Measurements from ENCODE around the gene GALNT18.

GALNT18 gene

DNA sequence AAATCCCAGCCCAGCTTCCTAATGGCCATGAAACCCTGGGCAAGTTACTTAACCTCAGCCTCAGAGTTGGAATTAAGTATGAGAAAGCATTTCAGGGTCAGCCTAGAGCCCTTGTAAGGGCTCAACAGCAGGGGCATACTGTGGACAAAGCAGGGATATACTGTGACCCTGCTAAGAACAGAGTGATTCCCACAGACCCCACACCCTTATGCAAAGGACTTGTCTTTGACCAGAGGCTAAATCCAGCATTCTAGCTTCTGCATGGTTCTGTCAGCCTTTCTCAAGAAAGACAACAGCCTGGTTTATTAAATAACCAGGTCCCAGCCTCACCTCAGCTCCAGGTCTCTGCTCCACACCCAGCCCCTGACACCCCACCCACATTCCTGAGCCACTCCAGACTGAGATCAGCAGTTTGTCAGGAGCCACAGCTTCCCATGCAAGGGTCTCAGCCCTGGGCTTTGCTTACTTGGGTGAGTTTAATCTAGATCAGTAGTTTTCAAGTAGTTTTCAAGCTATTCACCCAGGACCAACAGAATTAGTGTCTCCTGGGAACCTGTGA, 69.2 kb downstream of the GALNT18 start:
- Mint-ChIP-seq H3K4me3 (no peak overlapping the region), H3K27ac (no peak overlapping the region), H3K36me3 (no peaks in the 10 kb centered on the region), H3K27me3 (no peaks in the 10 kb centered on the region), H3K9me3 (no peaks in the 10 kb centered on the region), H3K4me1 (no peaks in the 10 kb centered on the region)
- ATAC-seq (ENCODE audit: low read depth) (no peak), DNase-seq (ENCODE audit: low spot score in 2 of 2) (no peak)

DNA sequence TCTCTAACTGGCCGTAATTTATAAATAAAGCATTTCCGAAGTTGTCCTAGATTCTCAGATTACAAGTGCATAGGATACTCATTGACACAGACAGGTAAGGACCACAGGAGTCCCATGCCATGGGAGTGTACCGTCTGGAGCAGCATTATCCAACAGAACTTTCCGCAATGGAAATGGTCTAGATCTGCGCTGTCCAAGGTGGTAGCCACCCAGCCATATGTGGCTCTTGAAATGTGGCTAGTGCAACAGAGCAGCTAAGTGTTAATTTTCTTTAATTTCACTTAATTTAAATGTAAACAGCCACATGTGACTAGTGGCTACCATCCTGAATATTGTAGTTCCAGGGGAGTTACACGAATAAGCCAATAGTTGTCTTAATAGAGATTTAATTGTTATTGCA, 71.3 kb downstream of the GALNT18 start:
- Mint-ChIP-seq H3K36me3 (no peaks in the 10 kb centered on the region), H3K27me3 (peaks cover 4% of the 10 kb centered on the region), H3K4me3 (no peak overlapping the region), H3K4me1 (no peaks in the 10 kb centered on the region), H3K9me3 (no peaks in the 10 kb centered on the region), H3K27ac (no peak overlapping the region)
- ATAC-seq (ENCODE audit: low read depth), result no peak
- DNase-seq (ENCODE audit: low spot score in 2 of 2), result no peak

DNA sequence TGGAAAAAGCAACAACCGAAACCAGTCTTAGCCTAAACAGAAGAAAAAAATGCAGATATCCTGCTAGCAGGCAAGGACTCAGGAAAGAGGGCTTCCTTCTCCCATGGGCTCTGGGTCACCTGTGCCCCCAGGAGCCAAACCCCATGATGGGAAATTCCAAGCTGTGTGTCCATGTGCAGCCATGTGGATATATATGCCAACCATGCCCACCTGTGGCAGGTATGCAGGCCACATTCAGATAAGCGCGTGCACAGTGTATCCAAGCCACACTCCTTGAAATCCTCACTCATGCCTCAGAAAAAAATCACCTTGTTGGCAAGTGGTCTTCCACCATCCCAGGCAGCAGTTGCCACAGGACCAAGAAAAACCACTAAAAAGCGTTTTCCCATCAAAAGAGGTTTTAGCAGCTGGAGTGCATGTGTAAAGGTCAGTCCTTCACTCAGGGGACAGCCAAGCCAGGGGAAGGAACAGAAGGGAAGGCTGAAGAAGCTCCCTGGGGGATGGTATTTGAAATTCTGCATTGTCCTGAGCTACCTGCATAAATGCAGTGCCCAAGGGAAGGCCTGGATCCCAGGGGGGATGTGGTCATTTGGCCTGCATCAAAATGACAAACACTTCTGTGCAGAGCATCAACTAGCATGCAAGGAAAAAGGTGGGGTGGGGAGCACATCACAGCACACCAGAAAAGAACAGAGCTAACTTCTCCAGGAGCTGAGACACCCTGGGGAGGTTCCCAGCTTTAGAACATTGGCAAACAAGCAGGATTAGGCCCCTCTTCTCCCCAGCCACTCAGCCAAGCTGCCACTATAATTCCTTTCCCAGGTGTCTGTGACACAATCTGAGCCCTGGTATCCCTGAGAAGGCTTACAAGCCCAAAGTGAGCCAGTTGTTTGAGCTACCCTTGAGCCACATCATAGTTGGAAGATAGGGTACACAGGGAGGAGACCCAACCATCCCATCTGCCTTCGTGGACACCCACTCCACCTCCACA, 76.2 kb downstream of the GALNT18 start:
- peaks cover 4% of the 10 kb centered on the region for H3K27me3 Mint-ChIP-seq
- ATAC-seq (ENCODE audit: low read depth), result no peak
- H3K4me1 Mint-ChIP-seq, result no peaks in the 10 kb centered on the region
- no peak overlapping the region for H3K27ac Mint-ChIP-seq
- no peak for DNase-seq (ENCODE audit: low spot score in 2 of 2)
- no peaks in the 10 kb centered on the region for H3K36me3 Mint-ChIP-seq
- no peak overlapping the region for H3K4me3 Mint-ChIP-seq
- no peaks in the 10 kb centered on the region for H3K9me3 Mint-ChIP-seq

DNA sequence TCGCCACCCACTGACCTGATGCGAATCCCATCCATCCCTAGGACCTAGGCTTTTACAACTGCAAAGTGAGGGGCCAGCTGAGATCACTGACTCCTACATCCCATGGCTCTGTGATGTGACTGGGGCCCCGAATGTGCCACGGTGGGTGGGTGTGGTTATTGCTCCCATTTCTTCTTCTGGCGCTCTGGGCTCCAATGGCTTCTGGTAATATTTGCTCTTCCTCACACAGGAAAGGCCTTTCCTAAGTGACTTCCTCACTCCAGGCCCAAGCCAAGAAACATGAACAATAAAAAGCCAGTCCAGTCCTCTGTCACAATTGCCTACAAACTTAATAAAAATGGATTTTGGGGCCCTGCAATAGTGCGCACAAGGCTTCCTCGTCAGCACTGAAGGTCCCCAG, 78.1 kb downstream of the GALNT18 start:
- no peaks in the 10 kb centered on the region for H3K4me1 Mint-ChIP-seq
- no peaks in the 10 kb centered on the region for H3K9me3 Mint-ChIP-seq
- H3K4me3 Mint-ChIP-seq, result no peak overlapping the region
- H3K36me3 Mint-ChIP-seq, result no peaks in the 10 kb centered on the region
- ATAC-seq (ENCODE audit: low read depth), result no peak
- no peak overlapping the region for H3K27ac Mint-ChIP-seq
- no peak for DNase-seq (ENCODE audit: low spot score in 2 of 2)
- peaks cover 4% of the 10 kb centered on the region for H3K27me3 Mint-ChIP-seq

DNA sequence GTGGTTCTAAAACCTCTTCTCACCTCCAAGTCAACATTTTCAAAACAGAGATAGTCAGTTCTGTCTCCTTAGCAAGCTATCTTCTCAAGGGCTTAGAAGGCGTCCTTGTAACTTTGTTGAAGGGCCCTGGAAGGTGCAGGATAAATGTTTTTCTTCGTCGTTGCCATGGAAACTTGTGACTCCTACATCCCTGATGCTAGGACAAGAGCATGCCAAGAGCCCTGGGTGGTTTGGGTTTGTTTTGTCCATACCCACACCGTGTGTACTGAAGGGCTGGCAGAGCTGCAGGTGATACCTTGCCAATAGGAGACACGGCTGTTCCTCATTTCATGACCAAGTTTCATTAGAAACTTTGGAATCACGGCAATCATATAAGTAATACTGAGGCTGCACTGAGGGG, 81.6 kb downstream of the GALNT18 start:
- Mint-ChIP-seq H3K4me1 (no peaks in the 10 kb centered on the region), H3K4me3 (no peak overlapping the region), H3K27me3 (no peaks in the 10 kb centered on the region), H3K27ac (no peak overlapping the region), H3K9me3 (no peaks in the 10 kb centered on the region), H3K36me3 (no peaks in the 10 kb centered on the region)
- ATAC-seq (ENCODE audit: low read depth) (no peak), DNase-seq (ENCODE audit: low spot score in 2 of 2) (no peak)

DNA sequence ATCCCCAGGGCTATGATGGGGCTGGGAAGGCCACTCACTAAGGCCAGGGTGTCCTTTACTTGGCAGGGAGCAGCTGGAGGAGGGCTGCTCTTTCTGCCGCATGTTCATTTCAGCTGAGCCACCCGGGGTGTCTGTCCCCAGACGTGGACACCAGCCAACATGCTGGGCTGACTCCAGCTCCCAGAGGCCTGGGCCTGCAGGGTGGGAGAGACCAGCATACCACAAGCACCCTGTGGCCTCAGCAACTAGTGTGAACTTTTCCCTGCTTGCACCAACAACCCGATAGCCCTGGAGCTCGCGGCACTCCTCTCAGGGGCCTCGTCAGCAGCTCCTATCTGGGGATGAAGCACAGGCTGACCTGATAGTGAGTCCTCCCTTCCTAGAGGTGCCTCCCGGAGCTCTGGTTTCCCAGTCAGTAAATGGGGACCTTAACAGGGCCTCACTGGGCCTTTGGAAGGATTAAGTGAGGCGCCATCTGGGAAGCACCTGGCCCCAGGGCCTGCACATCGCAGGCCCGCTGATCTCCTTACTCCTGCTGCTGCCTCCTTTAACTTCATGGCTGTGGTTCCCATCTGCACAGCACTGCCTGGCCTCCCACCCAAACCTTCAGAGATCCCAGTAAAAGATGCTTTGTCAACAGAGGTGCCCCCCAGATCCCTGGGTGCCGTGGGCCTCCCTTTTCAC, 83.4 kb downstream of the GALNT18 start:
- Mint-ChIP-seq H3K36me3 (no peaks in the 10 kb centered on the region), H3K4me1 (no peaks in the 10 kb centered on the region), H3K27ac (no peak overlapping the region), H3K4me3 (no peak overlapping the region), H3K9me3 (no peaks in the 10 kb centered on the region), H3K27me3 (no peaks in the 10 kb centered on the region)
- ATAC-seq (ENCODE audit: low read depth) (no peak), DNase-seq (ENCODE audit: low spot score in 2 of 2) (no peak)

DNA sequence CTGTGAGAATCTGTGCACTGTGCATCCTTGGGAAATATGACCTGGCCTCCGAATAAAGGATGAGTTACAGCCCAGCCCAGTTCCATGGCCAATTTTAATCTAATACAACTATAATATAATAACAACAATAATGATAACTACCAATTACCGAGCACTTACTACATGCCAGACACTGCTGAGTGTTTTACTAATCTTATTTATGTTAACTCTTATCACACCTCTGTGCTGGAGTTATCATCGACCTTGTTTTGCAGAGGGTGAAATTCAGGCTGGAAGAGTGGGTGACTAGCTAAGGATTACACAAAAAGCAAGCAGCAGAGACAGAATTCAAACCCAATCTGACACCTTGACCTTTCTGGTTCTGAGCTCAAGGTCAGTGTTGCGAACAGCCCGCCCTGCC, 83.9 kb downstream of the GALNT18 start:
- Mint-ChIP-seq H3K27ac (no peak overlapping the region), H3K9me3 (no peaks in the 10 kb centered on the region), H3K4me3 (no peak overlapping the region), H3K27me3 (no peaks in the 10 kb centered on the region), H3K4me1 (no peaks in the 10 kb centered on the region), H3K36me3 (no peaks in the 10 kb centered on the region)
- DNase-seq (ENCODE audit: low spot score in 2 of 2), result no peak
- no peak for ATAC-seq (ENCODE audit: low read depth)

DNA sequence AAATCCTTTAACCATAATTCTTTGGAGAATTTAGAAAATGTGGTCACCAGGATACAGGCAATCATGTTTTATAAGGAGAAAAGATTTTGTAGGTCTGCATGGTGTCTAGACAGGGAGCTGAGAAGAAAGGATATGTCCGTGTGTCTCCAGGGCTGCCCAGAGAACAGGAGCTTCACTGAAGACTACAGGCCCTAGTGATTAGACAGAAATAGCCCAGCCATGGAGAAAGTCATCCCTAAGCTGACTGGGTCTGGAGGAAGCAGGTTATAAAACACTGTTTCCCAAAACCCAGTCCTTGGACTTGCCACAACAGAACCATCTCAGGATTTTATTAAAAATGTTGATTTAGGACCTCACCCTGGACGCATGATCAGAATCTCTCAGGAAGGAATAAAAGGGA, 84.4 kb downstream of the GALNT18 start:
- Mint-ChIP-seq H3K9me3 (no peaks in the 10 kb centered on the region), H3K27ac (no peak overlapping the region), H3K4me1 (no peaks in the 10 kb centered on the region), H3K36me3 (no peaks in the 10 kb centered on the region), H3K4me3 (no peak overlapping the region), H3K27me3 (no peaks in the 10 kb centered on the region)
- ATAC-seq (ENCODE audit: low read depth) (no peak), DNase-seq (ENCODE audit: low spot score in 2 of 2) (no peak)

DNA sequence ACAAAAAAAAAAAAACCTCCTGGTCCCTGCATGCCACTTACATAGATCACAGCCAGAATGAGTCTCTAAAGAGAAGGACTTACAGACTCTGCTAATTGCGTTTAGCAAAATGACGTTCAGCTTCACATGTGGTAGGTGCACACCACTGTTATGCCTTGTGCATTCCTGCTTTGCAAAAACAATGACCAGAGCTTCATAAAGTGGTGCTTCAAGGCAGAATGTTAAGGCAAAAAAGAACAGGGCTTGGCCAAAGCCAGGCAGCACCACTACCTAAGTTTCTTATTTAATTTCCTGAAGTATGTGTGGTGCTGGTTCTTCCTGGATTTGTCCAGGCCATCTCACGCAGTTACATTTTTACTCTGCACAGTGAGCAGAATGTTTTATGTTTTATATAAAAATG, 85.2 kb downstream of the GALNT18 start:
- Mint-ChIP-seq H3K36me3 (no peaks in the 10 kb centered on the region), H3K4me3 (no peak overlapping the region), H3K27ac (no peak overlapping the region), H3K9me3 (no peaks in the 10 kb centered on the region), H3K27me3 (no peaks in the 10 kb centered on the region), H3K4me1 (no peaks in the 10 kb centered on the region)
- ATAC-seq (ENCODE audit: low read depth), result no peak
- no peak for DNase-seq (ENCODE audit: low spot score in 2 of 2)

DNA sequence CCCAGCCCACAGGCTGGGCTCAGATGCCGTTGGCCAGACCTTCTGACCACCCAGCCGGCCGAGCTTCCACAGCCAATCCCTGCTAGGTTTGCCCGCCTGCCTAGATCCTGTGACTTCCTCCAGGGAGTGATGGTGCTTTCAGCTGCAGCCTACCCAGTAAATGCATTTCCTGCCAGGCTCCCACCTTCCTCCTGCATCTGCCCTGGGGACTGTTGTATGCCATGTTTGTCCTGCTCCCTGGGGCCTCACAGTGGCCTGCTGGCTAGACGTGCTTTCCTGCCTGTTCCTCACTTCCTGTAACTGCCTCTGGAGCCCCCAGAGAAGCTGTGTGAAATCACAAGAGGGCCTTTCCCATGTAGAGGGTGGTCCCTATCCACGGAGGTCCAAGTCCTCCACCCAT, 86.2 kb downstream of the GALNT18 start:
- no peaks in the 10 kb centered on the region for H3K27me3 Mint-ChIP-seq
- no peak overlapping the region for H3K4me3 Mint-ChIP-seq
- DNase-seq (ENCODE audit: low spot score in 2 of 2) (no peak), ATAC-seq (ENCODE audit: low read depth) (no peak)
- H3K36me3 Mint-ChIP-seq, result no peaks in the 10 kb centered on the region
- no peak overlapping the region for H3K27ac Mint-ChIP-seq
- H3K9me3 Mint-ChIP-seq, result no peaks in the 10 kb centered on the region
- H3K4me1 Mint-ChIP-seq, result no peaks in the 10 kb centered on the region

DNA sequence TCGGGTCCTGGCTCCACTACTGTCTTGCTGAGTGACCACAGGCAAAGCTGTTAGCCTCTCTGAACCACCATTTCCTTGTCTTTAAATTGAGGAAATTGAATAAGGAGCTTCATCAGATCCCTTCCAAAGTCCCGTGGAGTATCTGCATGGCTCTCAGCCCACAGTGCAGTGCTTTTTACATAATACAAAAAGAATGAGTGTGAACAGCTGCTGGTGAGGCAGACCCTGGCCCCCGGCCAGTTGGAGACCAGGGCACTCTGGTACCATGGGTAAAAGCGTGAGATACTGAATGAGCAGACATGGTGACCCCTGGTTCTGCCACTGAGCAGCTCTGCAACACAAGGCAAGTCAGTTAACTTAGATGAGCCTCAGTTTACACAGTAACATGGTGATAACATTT, 86.8 kb downstream of the GALNT18 start:
- Mint-ChIP-seq H3K27ac (no peak overlapping the region), H3K4me1 (no peaks in the 10 kb centered on the region), H3K4me3 (no peak overlapping the region), H3K36me3 (no peaks in the 10 kb centered on the region), H3K9me3 (no peaks in the 10 kb centered on the region), H3K27me3 (no peaks in the 10 kb centered on the region)
- DNase-seq (ENCODE audit: low spot score in 2 of 2) (no peak), ATAC-seq (ENCODE audit: low read depth) (no peak)

DNA sequence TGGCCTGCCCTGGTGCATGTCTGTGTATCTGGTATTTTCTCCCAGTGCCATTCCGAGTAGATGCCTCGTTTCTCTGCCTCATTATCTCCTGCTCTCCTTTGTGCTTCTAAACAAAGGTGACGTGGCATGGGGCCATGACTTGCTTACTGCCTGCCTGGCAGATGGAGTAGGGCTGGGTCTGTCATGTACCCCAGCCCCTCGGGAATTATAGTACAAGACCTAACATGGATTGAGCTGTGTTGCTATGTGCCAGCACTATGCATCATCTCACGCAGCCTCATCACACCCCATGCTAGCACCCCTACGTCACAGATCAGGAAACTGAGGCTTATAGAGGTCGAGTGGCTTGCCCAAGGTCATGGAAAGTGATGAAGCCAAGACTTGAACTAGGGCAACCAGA, 88.1 kb downstream of the GALNT18 start:
- Mint-ChIP-seq H3K36me3 (no peaks in the 10 kb centered on the region), H3K27me3 (no peaks in the 10 kb centered on the region), H3K9me3 (no peaks in the 10 kb centered on the region), H3K4me1 (no peaks in the 10 kb centered on the region), H3K4me3 (no peak overlapping the region), H3K27ac (no peak overlapping the region)
- ATAC-seq (ENCODE audit: low read depth) (no peak), DNase-seq (ENCODE audit: low spot score in 2 of 2) (no peak)

DNA sequence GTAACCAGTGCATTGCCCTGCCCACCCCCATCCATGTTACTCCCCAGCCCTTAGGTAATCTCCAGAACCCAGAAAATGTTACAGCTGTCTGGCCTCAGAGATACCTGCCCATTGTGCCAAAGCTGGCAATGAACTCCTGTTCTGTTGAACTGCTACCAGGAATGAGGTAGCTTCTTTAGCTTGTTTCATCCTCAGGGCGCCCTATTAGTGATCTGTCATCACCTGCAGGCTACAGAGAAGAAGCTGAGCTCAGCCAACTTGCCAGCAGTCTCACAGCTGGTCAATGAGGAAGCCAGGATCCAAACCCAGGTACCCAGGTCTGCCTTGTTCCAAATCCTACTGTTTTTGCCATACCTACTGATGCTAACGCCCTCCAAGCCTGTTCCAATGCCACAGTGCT, 88.7 kb downstream of the GALNT18 start:
- Mint-ChIP-seq H3K4me1 (no peaks in the 10 kb centered on the region), H3K36me3 (no peaks in the 10 kb centered on the region), H3K27me3 (no peaks in the 10 kb centered on the region), H3K9me3 (peaks cover 1% of the 10 kb centered on the region), H3K27ac (no peak overlapping the region), H3K4me3 (no peak overlapping the region)
- DNase-seq (ENCODE audit: low spot score in 2 of 2), result no peak
- no peak for ATAC-seq (ENCODE audit: low read depth)

DNA sequence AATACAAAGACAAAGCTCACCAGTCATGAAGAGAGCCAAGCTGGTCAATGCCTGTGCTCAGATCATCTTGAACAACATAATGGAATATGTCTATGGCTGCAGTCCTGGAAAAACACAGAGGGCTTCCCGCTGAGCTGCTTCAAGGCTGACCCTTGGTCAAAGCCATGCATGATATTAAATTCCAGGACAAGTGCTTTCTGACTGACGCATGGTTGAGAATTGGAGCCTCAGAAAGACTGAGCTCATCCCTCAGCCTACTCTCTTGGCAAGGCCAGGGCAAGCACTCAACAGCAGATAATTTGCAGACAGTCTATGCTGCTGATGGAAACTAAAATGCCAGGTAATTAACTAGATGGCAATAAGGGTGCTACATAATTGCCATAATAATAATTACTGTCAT, 89.2 kb downstream of the GALNT18 start:
- no peaks in the 10 kb centered on the region for H3K27me3 Mint-ChIP-seq
- H3K4me1 Mint-ChIP-seq, result no peaks in the 10 kb centered on the region
- H3K4me3 Mint-ChIP-seq, result no peak overlapping the region
- no peak for DNase-seq (ENCODE audit: low spot score in 2 of 2)
- no peaks in the 10 kb centered on the region for H3K36me3 Mint-ChIP-seq
- no peak overlapping the region for H3K27ac Mint-ChIP-seq
- H3K9me3 Mint-ChIP-seq, result peaks cover 1% of the 10 kb centered on the region
- no peak for ATAC-seq (ENCODE audit: low read depth)

Measured in memory B cell (primary cell).